ENCODE measurements around the gene GNB1L. TPM values are rescaled to one million over a fixed set of nuclear protein-coding genes. Genes with fewer than 3 reads are reported as not detected.

Gene GNB1L
- total and polyA plus RNA-seq, 9 of the 15 experiments (the other 6 are each of a cell fraction or from before 2014, with no cell fraction given) = 0.56 to 50.5 (median 10.2) TPM

- TF ChIP-seq CHD7 (IDR thresholded peaks at IDR 0.05; ENCODE audit: low read depth, low read length) (peak; percentile 32), TEAD2 (tag; IDR thresholded peaks at IDR 0.05) (no peak), TARDBP (IDR thresholded peaks at IDR 0.05) (no peak), ZNF445 (CRISPR knock-in tag; IDR thresholded peaks at IDR 0.05; ENCODE audit: low read depth) (peak; percentile 8; the same call in 1 of the 2 replicates), KLF1 (tag; IDR thresholded peaks at IDR 0.05) (no peak; the same call in 1 of the 2 replicates), KDM1A (IDR thresholded peaks at IDR 0.05) (no peak), ZNF518B (CRISPR knock-in tag; IDR thresholded peaks at IDR 0.05) (no peak), JUND (IDR thresholded peaks at IDR 0.05; ENCODE audit: borderline replicate concordance, low read depth, low read length) (peak; percentile 57; the same call in 1 of the 2 replicates), JUND (tag; IDR thresholded peaks at IDR 0.05; ENCODE audit: borderline replicate concordance, low read depth, low read length) (no peak), ZBTB26 (CRISPR knock-in tag; IDR thresholded peaks at IDR 0.05) (0 out of 2 replicates have a peak, but pooled peaks have one; percentile 13)
Measured at GRCh38 chr22:19848298-19849224, 6.1 kb downstream of the GNB1L start (continued).
